Skeletal muscle satellite cell (primary cell): Measurements from ENCODE around the gene PRR15L.

Experiments
- H3K27me3 ChIP-seq: 2 replicates; pipeline ENCODE4 v1.7.0; 2013; ENCODE audit warnings: low read length; ENCODE audit not compliant: control insufficient read depth, insufficient read depth
- H3K36me3 ChIP-seq: 2 replicates; pipeline ENCODE4 v1.7.0; 2013; ENCODE audit warnings: mild to moderate bottlenecking, control low read depth, low read length; ENCODE audit not compliant: insufficient read depth
- H3K4me1 ChIP-seq: 2 replicates; pipeline ENCODE4 v1.7.0; 2013; ENCODE audit warnings: low read length; ENCODE audit not compliant: control insufficient read depth, insufficient read depth
- H3K4me2 ChIP-seq: 2 replicates; pipeline ENCODE4 v1.7.0; 2013; ENCODE audit warnings: mild to moderate bottlenecking, low read length
- H3K4me3 ChIP-seq: 2 replicates; pipeline ENCODE4 v1.7.0; 2013; ENCODE audit warnings: low read length
- H3K9ac ChIP-seq: 2 replicates; pipeline ENCODE4 v1.7.0; 2013; ENCODE audit warnings: mild to moderate bottlenecking, low read depth, low read length, moderate library complexity
- H3K9me3 ChIP-seq: replicated peaks from 2 replicates; pipeline ENCODE4 v1.7.0; 2013; ENCODE audit warnings: mild to moderate bottlenecking, control low read depth, low read length

The PRR15L gene

GRCh38 chr17:47987240-47987835 lies 29.7 kb upstream of the PRR15L start:
- no peak overlapping the region for H3K4me2 ChIP-seq
- no peaks in the 10 kb centered on the region for H3K27me3 ChIP-seq
- H3K9ac ChIP-seq = no peak overlapping the region
- no peak overlapping the region for H3K4me3 ChIP-seq
- peaks cover 19% of the 10 kb centered on the region for H3K4me1 ChIP-seq
- no peaks in the 10 kb centered on the region for H3K9me3 ChIP-seq
- H3K36me3 ChIP-seq = peaks cover 12% of the 10 kb centered on the region

DNA sequence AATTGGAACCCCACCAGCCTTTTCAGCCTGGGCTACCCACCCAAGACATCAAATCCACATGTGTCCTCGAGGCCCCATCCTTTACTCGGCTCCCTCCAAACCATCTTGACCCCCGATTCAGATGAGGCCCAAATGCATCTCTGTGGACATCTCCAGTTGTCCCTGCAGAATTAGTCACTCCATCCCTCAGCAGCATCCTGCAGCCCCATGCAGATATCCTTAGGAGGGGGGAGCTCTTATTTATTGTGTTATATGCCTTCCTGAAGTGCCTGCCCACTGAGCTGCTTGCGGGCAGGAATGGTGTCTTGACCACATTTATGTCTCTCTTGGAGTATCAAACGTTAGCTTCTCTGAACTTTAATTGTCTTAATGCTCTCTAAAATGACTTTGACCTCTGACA lies 28.8 kb upstream of the PRR15L start:
- Histone ChIP-seq H3K9me3 (no peaks in the 10 kb centered on the region), H3K36me3 (peaks cover 17% of the 10 kb centered on the region), H3K4me2 (no peak overlapping the region), H3K27me3 (no peaks in the 10 kb centered on the region), H3K4me3 (no peak overlapping the region), H3K9ac (no peak overlapping the region), H3K4me1 (peaks cover 19% of the 10 kb centered on the region)

GRCh38 chr17:47983492-47984223 lies 26.0 kb upstream of the PRR15L start:
- Histone ChIP-seq H3K4me1 (peaks cover 10% of the 10 kb centered on the region), H3K36me3 (peaks cover 35% of the 10 kb centered on the region)

DNA sequence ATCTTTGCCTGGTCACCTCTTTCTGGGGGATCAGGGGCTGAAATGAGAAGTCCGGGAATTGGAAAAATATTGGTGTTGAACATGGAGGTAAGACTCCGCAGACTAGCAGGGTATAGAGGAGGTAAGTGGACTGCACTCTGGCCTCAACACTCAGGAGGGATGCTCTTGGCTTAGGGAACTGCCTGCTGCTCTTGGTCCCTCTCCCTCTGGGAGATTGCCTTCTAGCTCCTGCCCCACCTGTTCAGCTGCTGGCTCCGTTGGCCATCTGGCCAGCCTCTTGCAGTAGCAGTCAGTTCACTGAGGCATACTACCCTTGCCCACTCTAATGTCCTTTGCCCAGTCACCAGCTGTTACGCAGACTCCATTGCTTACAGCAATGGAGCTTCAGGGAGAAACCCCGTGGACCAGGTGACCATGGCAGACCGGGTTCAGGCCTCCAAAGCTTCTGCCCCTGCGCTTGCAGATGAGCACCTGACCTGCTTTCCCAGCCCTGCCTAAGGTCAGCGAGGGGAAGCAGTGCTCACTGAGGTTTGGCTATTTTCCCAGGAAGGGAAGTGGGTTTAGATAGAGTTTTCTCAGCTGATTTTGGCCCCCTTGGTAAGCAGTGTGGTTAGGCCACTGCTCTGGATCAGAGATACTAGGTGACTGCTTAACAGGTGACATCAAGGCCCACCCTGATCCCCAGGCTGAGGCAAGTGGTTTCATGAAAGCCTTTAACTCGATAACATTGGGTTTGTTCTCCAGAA lies 25.1 kb upstream of the PRR15L start:
- no peaks in the 10 kb centered on the region for H3K27me3 ChIP-seq
- no peaks in the 10 kb centered on the region for H3K9me3 ChIP-seq
- H3K4me2 ChIP-seq = no peak overlapping the region
- peaks cover 37% of the 10 kb centered on the region for H3K36me3 ChIP-seq
- H3K9ac ChIP-seq = no peak overlapping the region
- no peak overlapping the region for H3K4me3 ChIP-seq
- H3K4me1 ChIP-seq = peaks cover 9% of the 10 kb centered on the region

More at GRCh38 chr17:47983492-47984223, 26.0 kb upstream of the PRR15L start:
- Histone ChIP-seq H3K4me3 (no peak overlapping the region), H3K9ac (no peak overlapping the region), H3K27me3 (no peaks in the 10 kb centered on the region), H3K9me3 (no peaks in the 10 kb centered on the region), H3K4me2 (no peak overlapping the region)

DNA sequence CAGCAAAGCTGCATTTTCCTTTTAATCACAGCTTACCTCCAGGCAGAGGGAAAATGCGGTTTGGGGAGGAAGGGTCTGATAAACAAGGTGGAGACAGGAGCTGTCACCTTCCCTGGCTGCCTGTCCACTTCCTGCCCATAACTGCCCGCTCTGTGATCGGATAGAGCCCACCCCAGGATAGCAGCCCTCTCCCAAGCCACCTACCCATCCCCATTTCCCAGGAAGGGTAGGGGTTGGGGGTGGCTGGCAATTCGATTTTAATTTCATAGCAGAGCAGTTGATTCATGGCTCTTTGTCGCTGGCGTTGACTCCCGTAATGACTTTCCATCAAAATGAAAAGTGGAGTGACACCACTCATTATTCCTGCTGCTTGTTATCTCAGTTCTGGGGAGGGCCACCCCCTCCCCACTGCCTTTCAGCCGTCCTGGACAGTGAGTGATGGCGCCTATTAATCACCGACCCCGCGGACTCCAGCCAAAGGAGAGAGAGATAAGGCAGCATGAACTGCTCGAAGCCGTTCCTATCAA lies 24.5 kb upstream of the PRR15L start:
- H3K4me2 ChIP-seq = no peak overlapping the region
- no peak overlapping the region for H3K9ac ChIP-seq
- H3K9me3 ChIP-seq = no peaks in the 10 kb centered on the region
- H3K27me3 ChIP-seq = no peaks in the 10 kb centered on the region
- no peak overlapping the region for H3K4me3 ChIP-seq
- H3K36me3 ChIP-seq = peaks cover 40% of the 10 kb centered on the region
- peaks cover 3% of the 10 kb centered on the region for H3K4me1 ChIP-seq

- Histone ChIP-seq H3K27me3 (no peaks in the 10 kb centered on the region), H3K4me3 (no peak overlapping the region), H3K4me1 (no peaks in the 10 kb centered on the region), H3K4me2 (no peak overlapping the region), H3K9me3 (no peaks in the 10 kb centered on the region), H3K36me3 (peaks cover 40% of the 10 kb centered on the region), H3K9ac (no peak overlapping the region)
Observed at GRCh38 chr17:47981462-47981861, 23.8 kb upstream of the PRR15L start.

- Histone ChIP-seq H3K9ac (no peak overlapping the region), H3K27me3 (no peaks in the 10 kb centered on the region), H3K4me3 (no peak overlapping the region), H3K4me1 (no peaks in the 10 kb centered on the region), H3K36me3 (peaks cover 43% of the 10 kb centered on the region), H3K9me3 (no peaks in the 10 kb centered on the region), H3K4me2 (no peak overlapping the region)
Observed at GRCh38 chr17:47980541-47980940, 22.9 kb upstream of the PRR15L start.

GRCh38 chr17:47978324-47978723 lies 20.6 kb upstream of the PRR15L start:
- H3K4me3 ChIP-seq = no peak overlapping the region
- no peak overlapping the region for H3K4me2 ChIP-seq
- H3K36me3 ChIP-seq = peaks cover 51% of the 10 kb centered on the region
- H3K27me3 ChIP-seq = no peaks in the 10 kb centered on the region
- H3K9me3 ChIP-seq = no peaks in the 10 kb centered on the region
- H3K9ac ChIP-seq = no peak overlapping the region
- no peaks in the 10 kb centered on the region for H3K4me1 ChIP-seq

DNA sequence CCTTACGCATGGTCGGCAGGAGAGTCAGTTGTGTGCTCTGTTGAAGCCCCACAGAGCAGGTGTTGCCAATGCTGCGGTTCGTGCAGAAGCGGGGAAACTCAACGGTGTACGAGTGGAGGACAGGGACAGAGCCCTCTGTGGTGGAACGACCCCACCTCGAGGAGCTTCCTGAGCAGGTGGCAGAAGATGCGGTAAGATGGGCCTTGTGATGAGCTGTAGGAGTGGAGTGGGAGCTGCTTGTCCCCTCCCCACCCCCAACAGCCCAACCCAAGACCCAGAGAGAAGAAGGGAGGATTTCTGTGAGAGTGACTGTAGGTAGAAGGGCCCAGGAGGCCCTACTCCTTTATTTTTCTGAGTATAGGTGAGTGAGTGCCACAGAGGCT lies 18.1 kb upstream of the PRR15L start:
- peaks cover 35% of the 10 kb centered on the region for H3K36me3 ChIP-seq
- H3K4me1 ChIP-seq = peaks cover 11% of the 10 kb centered on the region
- no peak overlapping the region for H3K4me2 ChIP-seq
- no peak overlapping the region for H3K9ac ChIP-seq
- no peaks in the 10 kb centered on the region for H3K27me3 ChIP-seq
- no peaks in the 10 kb centered on the region for H3K9me3 ChIP-seq
- H3K4me3 ChIP-seq = no peak overlapping the region

GRCh38 chr17:47975189-47975822 lies 17.6 kb upstream of the PRR15L start:
- Histone ChIP-seq H3K4me2 (no peak overlapping the region), H3K4me3 (no peak overlapping the region), H3K9me3 (no peaks in the 10 kb centered on the region), H3K27me3 (no peaks in the 10 kb centered on the region), H3K9ac (no peak overlapping the region), H3K36me3 (peaks cover 35% of the 10 kb centered on the region), H3K4me1 (peaks cover 14% of the 10 kb centered on the region)

GRCh38 chr17:47973541-47973940 lies 15.9 kb upstream of the PRR15L start:
- no peak overlapping the region for H3K4me3 ChIP-seq

More at GRCh38 chr17:47973541-47973940, 15.9 kb upstream of the PRR15L start:
- H3K36me3 ChIP-seq = peaks cover 20% of the 10 kb centered on the region
- no peak overlapping the region for H3K9ac ChIP-seq
- no peak overlapping the region for H3K4me2 ChIP-seq
- no peaks in the 10 kb centered on the region for H3K9me3 ChIP-seq
- peaks cover 16% of the 10 kb centered on the region for H3K4me1 ChIP-seq
- no peaks in the 10 kb centered on the region for H3K27me3 ChIP-seq
